OCI-LY7 (cell line): ENCODE results near the gene PLA2G4B.

Experiments used
- EZH2phosphoT487 ChIP-seq: fragments of 200-600 bp; sonication (generic); IDR thresholded peaks from 2 replicates; pipeline ENCODE4 v1.6.1; 2018; ENCODE audit warnings: low read depth, borderline replicate concordance, mild to moderate bottlenecking, mixed run types, antibody characterized with exemption, low read length, moderate library complexity, mixed read lengths
- TF ChIP-seq, protein P1 (sequence below): fragments of 200-600 bp; sonication (generic); conservative IDR thresholded peaks from 2 replicates; pipeline ENCODE4 v1.5.1; 2014; ENCODE audit warnings: mild to moderate bottlenecking, antibody characterized with exemption, low read length, moderate library complexity, mixed read lengths

GRCh38 chr15:41876007-41876406 is 37.4 kb downstream of the PLA2G4B start:
- TF ChIP-seq, protein P1, sequence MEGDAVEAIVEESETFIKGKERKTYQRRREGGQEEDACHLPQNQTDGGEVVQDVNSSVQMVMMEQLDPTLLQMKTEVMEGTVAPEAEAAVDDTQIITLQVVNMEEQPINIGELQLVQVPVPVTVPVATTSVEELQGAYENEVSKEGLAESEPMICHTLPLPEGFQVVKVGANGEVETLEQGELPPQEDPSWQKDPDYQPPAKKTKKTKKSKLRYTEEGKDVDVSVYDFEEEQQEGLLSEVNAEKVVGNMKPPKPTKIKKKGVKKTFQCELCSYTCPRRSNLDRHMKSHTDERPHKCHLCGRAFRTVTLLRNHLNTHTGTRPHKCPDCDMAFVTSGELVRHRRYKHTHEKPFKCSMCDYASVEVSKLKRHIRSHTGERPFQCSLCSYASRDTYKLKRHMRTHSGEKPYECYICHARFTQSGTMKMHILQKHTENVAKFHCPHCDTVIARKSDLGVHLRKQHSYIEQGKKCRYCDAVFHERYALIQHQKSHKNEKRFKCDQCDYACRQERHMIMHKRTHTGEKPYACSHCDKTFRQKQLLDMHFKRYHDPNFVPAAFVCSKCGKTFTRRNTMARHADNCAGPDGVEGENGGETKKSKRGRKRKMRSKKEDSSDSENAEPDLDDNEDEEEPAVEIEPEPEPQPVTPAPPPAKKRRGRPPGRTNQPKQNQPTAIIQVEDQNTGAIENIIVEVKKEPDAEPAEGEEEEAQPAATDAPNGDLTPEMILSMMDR: no peak
- no peak for TF ChIP-seq EZH2phosphoT487
